Breast epithelium (tissue), 4 donors: ENCODE measurements around the gene MIOX. TPM values are rescaled to one million over a fixed set of nuclear protein-coding genes. Genes with fewer than 3 reads are reported as not detected.

Source experiments
- DNase-seq, 2 donors: peaks; one replicate each; pipeline ENCODE4 v3.0.0-alpha.2; 2019; ENCODE audit warnings: low spot score in 2 of 2
- H3K27ac ChIP-seq, 2 donors: fragments of 200-600 bp; sonication (generic) in 1 of 2; one replicate each; pipeline ENCODE4 v1.5.1; 2016 to 2019; ENCODE audit warnings: mild to moderate bottlenecking in 1 of 2
- H3K27me3 ChIP-seq, 2 donors: fragments of 200-600 bp; sonication (generic) in 1 of 2; one replicate each; pipeline versions ENCODE4 v1.5.1 to v1.6.0; 2017 to 2019; ENCODE audit warnings: control low read depth in 1 of 2, mild to moderate bottlenecking in 1 of 2
- H3K36me3 ChIP-seq: fragments of 200-600 bp; one replicate; pipeline ENCODE4 v1.5.1; 2019
- H3K4me1 ChIP-seq, 2 donors: fragments of 200-600 bp; sonication (generic); one replicate each; pipeline ENCODE4 v1.5.1; 2016 to 2019; ENCODE audit warnings: control low read depth in 1 of 2
- H3K4me3 ChIP-seq, 3 donors: fragments of 200-600 bp; sonication (generic); 1 replicate in 2 of 3; 2 replicates in 1 of 3; pipeline ENCODE4 v1.5.1; 2016 to 2019; ENCODE audit warnings: mild to moderate bottlenecking in 3 of 3, moderate library complexity in 2 of 3
- H3K9me3 ChIP-seq, 2 donors: fragments of 200-600 bp; sonication (generic) in 1 of 2; one replicate each; pipeline ENCODE4 v1.5.1; 2016 to 2019; ENCODE audit warnings: control low read depth in 1 of 2
- CTCF ChIP-seq, 3 donors: fragments of 450-650 bp; IDR thresholded peaks; one replicate each; pipeline ENCODE4 v1.5.1; 2016 to 2017; ENCODE audit warnings: antibody characterized with exemption in 3 of 3, mild to moderate bottlenecking in 3 of 3, moderate library complexity in 3 of 3
- POLR2A ChIP-seq: fragments of 450-650 bp; IDR thresholded peaks from one replicate; pipeline ENCODE4 v1.6.1; 2016; ENCODE audit warnings: antibody characterized with exemption, mild to moderate bottlenecking, moderate library complexity
- POLR2AphosphoS5 ChIP-seq, 3 donors: sonication (generic); formaldehyde crosslinking; IDR thresholded peaks; one replicate each; pipeline ENCODE4 v1.6.1; 2017; ENCODE audit warnings: antibody characterized with exemption in 3 of 3
- intact Hi-C: fragments of 100-400 bp; cut with DNase I; formaldehyde crosslinking; loops from one replicate; pipeline ENCODE4 v1.15.1; 2023; ENCODE audit warnings: low total_unique reads
- total RNA-seq, 3 donors: library from RNA; depleted of rRNA; stranded (reverse); fragments of >200 nt; gene quantifications; one replicate each; pipeline ENCODE4 v1.1.0, GENCODE V29; 2016

MIOX gene
- total RNA-seq, 3 donors from 2014 or later, result not detected

GRCh38 chr22:50475652-50476002 is 11.0 kb upstream of the MIOX start:
- peaks cover 7 to 30% of the 10 kb centered on the region in 2 donors for H3K4me1 ChIP-seq
- H3K4me3 ChIP-seq, result peak overlapping the region; percentile 74 to 89 (median 86)
- TF ChIP-seq POLR2AphosphoS5 (IDR thresholded peaks at IDR 0.05) (no peak), CTCF (IDR thresholded peaks at IDR 0.05) (no peak), POLR2A (no peak)
- DNase-seq, result no peak
- H3K9me3 ChIP-seq, result no peaks in the 10 kb centered on the region
- H3K27ac ChIP-seq, result no peak overlapping the region
- H3K27me3 ChIP-seq, result no peaks in the 10 kb centered on the region
- no peaks in the 10 kb centered on the region for H3K36me3 ChIP-seq
- intact Hi-C loops, result no loop called here

GRCh38 chr22:50476868-50477267 is 9.8 kb upstream of the MIOX start:
- TF ChIP-seq POLR2A (no peak), CTCF (IDR thresholded peaks at IDR 0.05) (no peak), POLR2AphosphoS5 (IDR thresholded peaks at IDR 0.05) (no peak)
- no peak for DNase-seq
- Histone ChIP-seq H3K27ac (no peak overlapping the region), H3K27me3 (peaks cover 6 to 8% of the 10 kb centered on the region in 2 donors), H3K4me3 (no peak overlapping the region), H3K4me1 (peaks cover 15 to 21% of the 10 kb centered on the region in 2 donors), H3K9me3 (no peaks in the 10 kb centered on the region), H3K36me3 (no peaks in the 10 kb centered on the region)
- intact Hi-C loops, result no loop called here

GRCh38 chr22:50477923-50478322 is 8.7 kb upstream of the MIOX start:
- H3K4me1 ChIP-seq, result peaks cover 12 to 14% of the 10 kb centered on the region in 2 donors
- intact Hi-C loops, result no loop called here
- no peak overlapping the region for H3K27ac ChIP-seq
- H3K27me3 ChIP-seq, result peaks cover 8 to 12% of the 10 kb centered on the region in 2 donors
- H3K36me3 ChIP-seq, result no peaks in the 10 kb centered on the region
- TF ChIP-seq CTCF (IDR thresholded peaks at IDR 0.05), result no peak
- no peak for TF ChIP-seq POLR2AphosphoS5 (IDR thresholded peaks at IDR 0.05)
- TF ChIP-seq POLR2A, result no peak
- H3K4me3 ChIP-seq, result no peak overlapping the region
- DNase-seq, result no peak
- H3K9me3 ChIP-seq, result no peaks in the 10 kb centered on the region

- no peak overlapping the region for H3K27ac ChIP-seq
- no peak for TF ChIP-seq CTCF (IDR thresholded peaks at IDR 0.05)
- intact Hi-C loops, result no loop called here
- H3K27me3 ChIP-seq, result peaks cover 8 to 16% of the 10 kb centered on the region in 2 donors
- H3K9me3 ChIP-seq, result no peaks in the 10 kb centered on the region
- H3K4me1 ChIP-seq, result peaks cover 4 to 10% of the 10 kb centered on the region in 2 donors
- DNase-seq, result no peak
- no peaks in the 10 kb centered on the region for H3K36me3 ChIP-seq
- H3K4me3 ChIP-seq, result no peak overlapping the region
Observed at GRCh38 chr22:50479721-50480120, 6.9 kb upstream of the MIOX start.

- Histone ChIP-seq H3K4me1 (peaks cover 4 to 10% of the 10 kb centered on the region in 2 donors), H3K4me3 (peak overlapping the region; percentile 34 to 85 (median 54)), H3K9me3 (no peaks in the 10 kb centered on the region), H3K36me3 (no peaks in the 10 kb centered on the region), H3K27ac (no peak overlapping the region), H3K27me3 (peaks cover 8 to 16% of the 10 kb centered on the region in 2 donors)
- TF ChIP-seq CTCF (IDR thresholded peaks at IDR 0.05) (no peak), POLR2A (no peak), POLR2AphosphoS5 (IDR thresholded peaks at IDR 0.05) (no peak)
- intact Hi-C loops, result no loop called here
- DNase-seq, result no peak
Observed at GRCh38 chr22:50481045-50481439, 5.6 kb upstream of the MIOX start.
